HPDE6-E6E7 (cell line): Measurements from ENCODE around the gene ALK.

Experiments used
- DNase-seq: peaks from one replicate; pipeline ENCODE4 v3.0.0; 2011; ENCODE audit warnings: missing footprints; ENCODE audit errors: extremely low spot score

The ALK gene

DNA sequence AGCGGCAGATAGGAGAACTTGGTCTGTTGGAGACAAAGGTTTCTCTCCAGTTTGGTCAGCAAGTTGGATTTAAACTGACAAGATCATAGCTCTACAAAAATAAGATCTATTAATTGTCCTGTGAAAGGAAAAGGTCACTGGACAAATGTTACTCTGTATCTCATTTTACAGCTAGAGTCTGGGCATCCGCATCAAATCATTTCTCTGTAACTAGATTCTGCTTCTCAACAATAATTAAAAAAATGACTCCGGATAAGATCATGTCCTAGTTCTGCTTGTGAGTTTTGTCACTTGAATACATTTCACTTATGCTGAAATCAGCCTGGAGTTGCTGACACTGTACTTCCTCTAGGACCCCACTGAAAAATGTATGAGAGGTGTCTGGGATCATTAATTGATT, 310.8 kb downstream of the ALK start:
- no peak for DNase-seq

GRCh38 chr2:29607038-29607420, 314.4 kb downstream of the ALK start:
- DNase-seq = no peak

DNA sequence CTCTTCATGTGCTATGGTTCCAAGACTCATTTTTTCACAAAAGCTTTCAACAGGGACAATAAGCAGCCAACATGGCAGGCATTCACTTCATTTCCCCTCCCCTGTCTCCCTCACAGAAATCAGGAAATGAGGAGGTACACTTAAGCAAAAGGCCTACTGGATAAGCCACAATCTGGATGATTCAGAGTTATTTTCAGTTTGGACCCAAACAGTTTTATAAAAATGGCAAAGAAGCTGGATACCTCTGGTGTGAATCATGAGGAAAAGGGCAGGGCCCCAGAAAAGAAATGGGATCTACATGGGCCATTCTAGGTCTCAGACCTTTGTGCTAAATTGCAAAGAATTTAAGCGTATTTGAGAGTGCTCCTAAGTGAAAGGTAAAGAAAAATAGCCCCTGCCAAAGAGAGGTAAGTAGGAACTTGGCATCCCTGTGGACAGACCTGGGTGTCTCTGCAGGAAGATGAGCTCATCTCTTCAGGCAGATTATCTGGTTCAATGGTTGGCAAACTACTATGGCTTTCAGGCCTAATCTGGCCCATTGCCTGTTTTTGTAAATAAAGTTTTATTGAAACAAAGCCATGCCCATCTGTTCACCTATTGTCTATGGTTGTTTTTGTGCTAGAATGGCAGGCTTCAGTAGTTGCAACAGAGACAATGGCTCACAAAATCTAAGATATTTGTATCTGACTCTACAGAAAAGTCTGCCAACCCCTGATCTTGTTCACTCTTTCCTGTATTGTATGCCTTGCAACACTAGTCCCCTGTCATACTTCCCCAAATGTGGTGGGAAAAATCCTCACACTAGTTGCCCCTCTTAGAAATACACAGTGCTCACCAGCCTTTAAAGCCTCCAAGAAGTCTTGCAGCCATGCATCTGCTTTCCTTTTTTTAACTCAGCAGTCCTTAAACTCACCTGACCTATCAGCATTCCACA, 315.0 kb downstream of the ALK start:
- peak; percentile 34 for DNase-seq

DNA sequence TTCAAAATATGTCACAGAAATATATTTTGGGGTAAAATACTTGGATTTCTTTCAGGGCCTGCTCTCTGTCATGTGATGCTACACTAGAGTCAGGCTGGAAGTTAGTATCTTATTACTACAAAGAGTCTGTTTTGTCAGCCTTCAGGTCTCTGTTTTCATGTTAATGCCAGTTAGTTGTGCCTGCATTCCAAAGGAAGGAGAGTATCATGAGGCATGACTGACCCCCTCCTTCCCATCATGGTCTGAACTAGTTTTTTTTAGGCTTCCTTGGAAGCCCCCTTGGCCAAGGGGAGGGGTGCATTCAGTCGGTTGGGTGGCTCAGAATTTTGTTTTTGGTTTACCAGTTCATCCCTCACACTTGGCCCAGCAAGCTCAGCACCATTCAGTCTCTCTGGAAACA, 318.0 kb downstream of the ALK start:
- no peak for DNase-seq

- DNase-seq = no peak
Observed at GRCh38 chr2:29601872-29602271, 319.5 kb downstream of the ALK start.

DNA sequence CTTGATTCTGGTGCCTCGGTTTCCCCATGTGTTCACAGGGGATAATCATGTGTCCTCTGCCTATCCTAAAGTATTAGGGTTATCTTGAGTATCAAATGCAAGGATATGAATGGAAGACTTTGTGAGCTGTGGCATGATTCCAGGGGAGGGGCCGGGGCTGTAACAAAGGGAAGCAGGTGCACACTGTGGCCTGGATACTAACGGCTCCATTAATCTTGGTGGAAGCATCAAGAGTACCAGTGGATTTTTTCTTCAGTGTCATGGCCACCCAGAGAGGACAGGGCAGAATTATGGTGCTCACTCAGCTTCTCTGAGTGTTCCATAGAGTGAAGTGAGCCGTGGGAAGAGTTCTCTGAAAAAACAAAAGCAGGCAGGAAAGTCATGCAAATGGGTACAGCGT, 320.1 kb downstream of the ALK start:
- no peak for DNase-seq

DNA sequence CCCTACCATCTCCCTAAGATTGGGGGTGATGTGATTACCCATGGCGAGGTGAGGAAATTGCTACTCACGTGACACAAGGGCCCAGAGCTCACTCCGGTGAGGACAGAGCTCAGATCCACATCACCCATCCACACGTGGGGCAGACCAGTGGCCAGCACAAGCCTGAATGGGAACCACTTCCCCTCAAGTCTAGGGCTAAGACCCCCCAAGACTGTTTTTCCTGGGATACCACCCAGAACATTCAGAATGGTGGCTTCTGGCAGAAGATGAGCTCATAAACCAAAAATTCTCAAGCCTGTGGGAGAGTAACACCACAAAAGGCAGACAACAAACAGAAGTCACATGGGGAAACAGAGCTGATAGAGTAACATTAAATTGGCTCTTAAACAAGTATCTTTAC, 321.4 kb downstream of the ALK start:
- DNase-seq = no peak

DNA sequence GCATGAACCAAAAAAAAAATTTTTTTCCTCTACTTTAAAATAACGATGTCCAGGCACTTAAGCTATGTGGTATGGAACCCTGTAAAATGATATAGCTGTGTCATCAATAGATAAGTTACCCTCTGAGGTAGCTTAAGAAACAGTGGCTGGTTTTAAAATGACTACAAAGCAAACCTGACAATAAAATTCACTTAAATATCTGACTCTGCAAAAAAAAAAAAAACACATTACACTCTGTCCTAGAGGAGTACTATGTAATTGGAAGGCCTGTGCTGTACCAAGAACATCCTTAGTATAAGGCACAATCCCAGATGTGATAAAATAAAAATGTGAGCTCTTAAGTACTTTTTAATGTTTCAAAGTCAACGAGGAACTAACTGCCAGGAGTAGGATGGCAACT, 322.4 kb downstream of the ALK start:
- DNase-seq = no peak

- DNase-seq = no peak
Observed at GRCh38 chr2:29597035-29597434, 324.4 kb downstream of the ALK start.

- no peak for DNase-seq
Observed at GRCh38 chr2:29596584-29596983, 324.8 kb downstream of the ALK start.

GRCh38 chr2:29591600-29591999, 329.8 kb downstream of the ALK start:
- DNase-seq = no peak

GRCh38 chr2:29590211-29590610, 331.2 kb downstream of the ALK start:
- no peak for DNase-seq

DNA sequence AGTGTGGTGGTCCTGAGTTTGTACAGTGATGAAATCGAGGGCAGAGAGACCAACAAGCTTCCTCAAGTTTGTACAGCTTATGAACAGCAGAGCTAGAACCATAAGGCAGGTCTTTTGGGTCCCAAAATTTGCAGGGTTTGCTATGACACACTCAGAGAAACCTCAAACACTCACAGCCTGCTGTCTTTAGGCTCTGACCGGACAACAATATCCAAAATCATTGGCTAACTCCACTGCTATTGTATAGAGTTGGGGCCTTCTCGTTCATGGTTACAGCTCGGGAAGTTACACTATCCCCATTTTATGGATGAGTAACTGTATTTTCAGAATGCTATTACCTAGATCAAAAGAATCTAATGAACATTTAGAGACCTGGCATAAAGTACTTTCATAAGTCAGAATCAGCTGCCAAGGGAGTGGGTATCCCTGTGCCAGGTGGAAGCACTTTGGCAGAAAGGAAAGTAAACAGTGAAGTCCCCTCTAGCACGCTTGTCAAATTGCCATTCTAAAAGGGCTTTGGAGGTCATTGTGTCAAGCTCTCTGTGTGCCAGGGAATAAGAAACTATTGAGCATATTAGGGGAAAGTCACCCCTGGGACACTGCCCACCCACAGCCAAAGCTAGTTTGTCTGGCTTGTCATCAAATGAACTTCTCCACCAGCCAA, 331.8 kb downstream of the ALK start:
- DNase-seq = no peak

DNA sequence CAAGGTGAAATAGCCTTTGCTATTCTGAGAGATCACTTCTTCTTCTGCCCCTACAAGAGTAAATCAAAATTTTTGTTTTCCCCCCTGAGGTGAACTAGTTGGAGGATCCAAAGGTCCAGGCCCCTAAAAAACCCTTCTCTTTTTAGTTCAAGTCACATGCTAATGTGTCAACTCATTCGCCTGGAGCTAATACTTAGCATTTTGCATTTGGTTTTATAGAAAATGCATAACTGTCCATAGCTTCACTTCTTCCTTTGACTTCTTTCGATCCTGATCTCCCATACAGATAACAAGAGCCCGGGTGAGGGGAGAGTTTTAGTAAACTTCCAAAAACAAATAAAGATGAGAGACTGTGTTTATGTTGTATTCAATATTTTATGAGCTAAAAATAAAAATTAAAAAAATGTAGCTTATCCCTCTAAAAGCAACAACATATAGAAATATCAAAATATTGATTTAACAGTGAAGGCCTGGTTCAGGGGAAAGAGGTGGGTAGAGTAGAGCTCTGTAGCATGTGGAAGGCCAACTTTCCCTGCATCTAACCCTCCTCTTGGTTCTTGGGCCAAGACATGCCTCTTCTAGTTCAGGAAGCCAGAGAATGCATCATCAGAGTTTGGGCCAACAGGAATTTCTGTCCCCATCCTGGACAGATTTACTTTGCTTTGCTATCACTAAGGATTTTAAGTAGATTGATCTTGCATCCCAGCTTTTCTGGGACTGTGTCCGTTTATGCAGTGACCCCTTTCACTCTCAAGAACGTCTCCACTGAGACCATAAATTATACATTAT, 333.8 kb downstream of the ALK start:
- no peak for DNase-seq

DNA sequence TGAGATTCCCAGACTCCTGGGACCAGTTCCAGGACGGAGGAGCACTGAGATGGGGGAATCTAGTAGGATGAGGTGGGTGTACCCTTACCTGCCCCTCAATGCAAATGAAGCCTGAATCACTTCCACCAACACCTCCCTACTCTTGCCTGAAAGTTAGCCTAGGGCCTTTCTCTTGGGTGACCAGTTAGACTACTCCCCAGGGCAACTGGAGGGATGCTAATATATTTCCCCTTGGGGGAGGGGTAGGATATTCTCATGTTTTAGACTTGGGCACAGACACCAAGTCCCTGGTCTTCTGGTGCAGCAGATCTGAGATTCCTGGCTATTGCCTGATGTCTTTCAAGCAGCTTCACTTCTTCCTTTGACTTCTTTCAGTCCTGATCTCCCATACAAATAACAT, 334.5 kb downstream of the ALK start:
- DNase-seq = no peak

- no peak for DNase-seq
Observed at GRCh38 chr2:29583548-29584156, 337.7 kb downstream of the ALK start.

DNA sequence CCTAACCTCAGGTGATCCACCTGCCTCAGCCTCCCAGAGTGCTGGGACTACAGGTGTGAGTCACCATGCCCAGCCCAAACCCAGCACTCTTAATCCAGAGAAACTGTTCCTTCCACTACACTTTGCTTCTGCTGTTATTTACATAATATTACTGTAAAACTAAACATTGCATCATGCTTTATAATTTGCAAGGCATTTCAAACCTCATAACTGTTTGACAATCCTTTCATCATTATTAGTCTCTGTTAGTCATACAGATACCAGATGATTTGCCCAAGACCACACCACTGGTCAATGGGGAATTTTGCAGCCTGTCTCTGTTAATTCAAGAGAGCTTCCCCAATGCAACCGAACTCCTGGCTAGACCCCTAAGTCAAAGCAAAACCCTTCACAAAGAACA, 338.3 kb downstream of the ALK start:
- DNase-seq = peak; percentile 26

GRCh38 chr2:29582062-29582461, 339.3 kb downstream of the ALK start:
- no peak for DNase-seq

GRCh38 chr2:29580223-29580622, 341.2 kb downstream of the ALK start:
- no peak for DNase-seq

- DNase-seq = no peak
Observed at GRCh38 chr2:29579495-29580169, 341.8 kb downstream of the ALK start.

- no peak for DNase-seq
Observed at GRCh38 chr2:29578084-29578598, 343.2 kb downstream of the ALK start.
